Esophagus (tissue), 2 donors: ENCODE results near the gene ADAMTS2. TPM values are rescaled to one million over a fixed set of nuclear protein-coding genes. Genes with fewer than 3 reads are reported as not detected.

Source experiments
- H3K27ac ChIP-seq, 2 donors: one replicate each; pipeline ENCODE4 v1.5.1; 2013; ENCODE audit warnings: low read depth in 2 of 2, mild to moderate bottlenecking in 2 of 2, inconsistent platforms in 1 of 2, low read length in 1 of 2, moderate library complexity in 1 of 2
- H3K27me3 ChIP-seq, 2 donors: one replicate each; pipeline ENCODE4 v1.6.1; 2013; ENCODE audit warnings: low read length in 2 of 2, control low read depth in 1 of 2, mild to moderate bottlenecking in 1 of 2; ENCODE audit not compliant: insufficient read depth in 2 of 2, control insufficient read depth in 1 of 2
- H3K36me3 ChIP-seq, 2 donors: one replicate each; pipeline ENCODE4 v1.6.1; 2013; ENCODE audit warnings: low read length in 1 of 2; ENCODE audit not compliant: control insufficient read depth in 2 of 2, insufficient read depth in 2 of 2
- H3K4me1 ChIP-seq, 2 donors: one replicate each; pipeline ENCODE4 v1.6.1; 2013; ENCODE audit warnings: low read length in 1 of 2; ENCODE audit not compliant: control insufficient read depth in 2 of 2, insufficient read depth in 2 of 2
- H3K4me3 ChIP-seq, 2 donors: one replicate each; pipeline ENCODE4 v1.5.1; 2013; ENCODE audit warnings: low read length in 2 of 2, mild to moderate bottlenecking in 2 of 2, low read depth in 1 of 2, moderate library complexity in 1 of 2
- H3K9me3 ChIP-seq, 2 donors: one replicate each; pipeline ENCODE4 v1.6.1; 2013; ENCODE audit warnings: mild to moderate bottlenecking in 2 of 2, low read depth in 1 of 2, low read length in 1 of 2, moderate library complexity in 1 of 2; ENCODE audit not compliant: control insufficient read depth in 2 of 2, insufficient read depth in 1 of 2
- WGBS, 2 donors: extraction: QIAGEN DNeasy Blood & Tissue Kit; methylation state at CpG; one replicate each; pipeline ENCODE4 v1.1.7; 2013; 5-methylcytosine and 5-hydroxymethylcytosine counted together
- polyA plus RNA-seq, 2 donors: library from polyadenylated mRNA; stranded (reverse); fragments of 200-250 nt; gene quantifications; one replicate each; pipeline ENCODE4 v1.2.3, GENCODE V29; 2013
- donor health status: healthy with polysubstance abuse.
- donor health status: Bipolar disorder and iron deficiency.

The ADAMTS2 gene
- polyA plus RNA-seq, result 1 to 10 TPM; 1.4 to 1.5 TPM

- H3K4me1 ChIP-seq, result peaks cover 9% of the 10 kb centered on the region in 2 donors
- peak within 1 kb of the TSS; percentile 6 to 42 for H3K27ac ChIP-seq
- H3K9me3 ChIP-seq, result no peaks in the 10 kb centered on the region
- peaks cover 0 to 2% of the 10 kb centered on the region in 2 donors for H3K27me3 ChIP-seq
- 8 to 15% methylated on average over 23 to 63 of the region's 67 CpGs for WGBS, 2 donors
- H3K4me3 ChIP-seq, result peak within 1 kb of the TSS; percentile 42 to 50
- H3K36me3 ChIP-seq, result no peaks in the 10 kb centered on the region
Measured at GRCh38 chr5:179345433-179346321, at the start of gene ADAMTS2. ADAMTS2 (minus strand) TSS chr5:179345461; CDS start chr5:179345328, 133 bp downstream.

- H3K4me3 ChIP-seq, result no peak overlapping the region
- 56% methylated on average over 4 of the region's 4 CpGs for WGBS, 2 donors
- no peaks in the 10 kb centered on the region for H3K4me1 ChIP-seq
- H3K36me3 ChIP-seq, result no peaks in the 10 kb centered on the region
- no peaks in the 10 kb centered on the region for H3K27me3 ChIP-seq
- peaks cover 0 to 4% of the 10 kb centered on the region in 2 donors for H3K9me3 ChIP-seq
- no peak overlapping the region for H3K27ac ChIP-seq
Measured at GRCh38 chr5:179393078-179393477, 47.8 kb upstream of the ADAMTS2 start.

DNA sequence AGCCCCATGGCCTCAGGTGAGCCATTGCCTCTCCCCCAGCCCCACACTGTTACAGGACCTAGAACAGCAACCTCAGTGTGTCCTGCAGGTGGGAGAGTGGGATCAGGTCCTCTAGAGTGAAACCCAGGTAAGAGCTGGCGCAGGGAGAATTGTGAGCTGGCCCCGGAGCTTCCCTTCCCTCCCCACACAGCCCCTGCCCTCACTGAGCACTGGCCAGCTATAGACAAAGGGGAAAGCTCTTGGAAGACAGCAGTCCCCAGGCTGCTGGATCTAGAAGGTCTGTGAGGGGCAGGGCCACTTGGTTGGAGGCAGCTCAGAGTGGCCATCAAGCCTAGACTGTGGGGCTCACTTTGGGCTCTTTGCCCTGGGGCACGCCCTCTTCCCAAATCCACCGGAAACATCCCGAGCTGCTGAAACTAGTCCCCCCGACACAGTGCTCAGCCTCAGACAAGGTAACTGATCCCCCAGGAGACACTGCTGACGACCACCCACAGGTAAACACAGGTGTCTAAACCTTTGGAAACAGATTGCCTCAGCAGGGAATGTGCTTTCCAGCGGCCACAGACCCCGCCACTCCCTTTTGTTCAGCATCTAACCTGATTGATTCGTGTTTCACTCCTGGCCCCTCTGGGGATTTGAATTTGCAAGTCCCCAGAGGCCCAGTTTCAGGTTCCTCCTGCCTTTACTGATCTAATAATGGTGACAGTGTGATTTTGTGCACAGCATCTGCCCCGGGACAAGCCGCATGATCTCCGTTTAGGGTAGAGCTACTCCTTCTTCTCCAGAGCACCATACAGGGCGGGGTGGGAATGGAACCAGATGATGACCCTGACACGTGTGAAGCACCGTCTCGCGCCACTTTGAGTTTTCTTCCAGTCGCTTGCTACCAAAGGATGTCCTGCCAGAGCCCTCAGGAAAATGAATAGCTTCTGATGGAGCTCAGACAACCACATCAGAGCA, 42.2 kb upstream of the ADAMTS2 start:
- no peaks in the 10 kb centered on the region for H3K36me3 ChIP-seq
- WGBS, 2 donors, result 84% methylated on average over 19 of the region's 19 CpGs
- peaks cover 0 to 7% of the 10 kb centered on the region in 2 donors for H3K9me3 ChIP-seq
- H3K4me1 ChIP-seq, result no peaks in the 10 kb centered on the region
- H3K27ac ChIP-seq, result no peak overlapping the region
- H3K4me3 ChIP-seq, result no peak overlapping the region
- no peaks in the 10 kb centered on the region for H3K27me3 ChIP-seq

GRCh38 chr5:179385914-179386313, 40.7 kb upstream of the ADAMTS2 start:
- no peaks in the 10 kb centered on the region for H3K4me1 ChIP-seq
- 48 to 74% methylated on average over 7 of the region's 7 CpGs for WGBS, 2 donors

GRCh38 chr5:179382486-179382885, 37.2 kb upstream of the ADAMTS2 start:
- no peak overlapping the region for H3K4me3 ChIP-seq
- H3K27me3 ChIP-seq, result no peaks in the 10 kb centered on the region
- 90 to 91% methylated on average over 8 of the region's 8 CpGs for WGBS, 2 donors
- no peaks in the 10 kb centered on the region for H3K4me1 ChIP-seq
- H3K9me3 ChIP-seq, result peaks cover 0 to 2% of the 10 kb centered on the region in 2 donors
- H3K27ac ChIP-seq, result no peak overlapping the region
- no peaks in the 10 kb centered on the region for H3K36me3 ChIP-seq

More at GRCh38 chr5:179385914-179386313, 40.7 kb upstream of the ADAMTS2 start:
- Histone ChIP-seq H3K4me3 (no peak overlapping the region), H3K36me3 (no peaks in the 10 kb centered on the region), H3K27me3 (no peaks in the 10 kb centered on the region), H3K9me3 (peaks cover 0 to 7% of the 10 kb centered on the region in 2 donors), H3K27ac (no peak overlapping the region)

DNA sequence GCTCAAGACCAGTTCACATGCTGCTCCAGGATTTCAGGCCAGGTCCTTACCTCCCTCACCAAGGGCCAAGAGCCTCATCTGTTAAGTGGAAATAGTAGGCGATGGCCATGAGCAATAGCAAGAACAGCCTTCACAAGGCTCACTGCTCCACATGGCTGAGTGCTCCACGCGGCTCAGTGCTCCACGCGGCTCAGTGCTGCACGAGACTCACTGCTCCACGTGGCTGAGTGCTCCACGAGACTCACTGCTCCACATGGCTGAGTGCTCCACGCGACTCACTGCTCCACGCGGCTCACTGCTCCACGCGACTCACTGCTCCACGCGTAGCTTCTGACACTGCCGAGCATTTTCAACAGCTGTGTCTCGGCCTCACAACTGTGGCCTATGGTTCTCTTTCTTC, 36.4 kb upstream of the ADAMTS2 start:
- Histone ChIP-seq H3K27ac (no peak overlapping the region), H3K9me3 (peaks cover 0 to 2% of the 10 kb centered on the region in 2 donors), H3K27me3 (no peaks in the 10 kb centered on the region), H3K4me3 (no peak overlapping the region), H3K4me1 (no peaks in the 10 kb centered on the region), H3K36me3 (no peaks in the 10 kb centered on the region)
- 84 to 89% methylated on average over 18 of the region's 18 CpGs for WGBS, 2 donors

DNA sequence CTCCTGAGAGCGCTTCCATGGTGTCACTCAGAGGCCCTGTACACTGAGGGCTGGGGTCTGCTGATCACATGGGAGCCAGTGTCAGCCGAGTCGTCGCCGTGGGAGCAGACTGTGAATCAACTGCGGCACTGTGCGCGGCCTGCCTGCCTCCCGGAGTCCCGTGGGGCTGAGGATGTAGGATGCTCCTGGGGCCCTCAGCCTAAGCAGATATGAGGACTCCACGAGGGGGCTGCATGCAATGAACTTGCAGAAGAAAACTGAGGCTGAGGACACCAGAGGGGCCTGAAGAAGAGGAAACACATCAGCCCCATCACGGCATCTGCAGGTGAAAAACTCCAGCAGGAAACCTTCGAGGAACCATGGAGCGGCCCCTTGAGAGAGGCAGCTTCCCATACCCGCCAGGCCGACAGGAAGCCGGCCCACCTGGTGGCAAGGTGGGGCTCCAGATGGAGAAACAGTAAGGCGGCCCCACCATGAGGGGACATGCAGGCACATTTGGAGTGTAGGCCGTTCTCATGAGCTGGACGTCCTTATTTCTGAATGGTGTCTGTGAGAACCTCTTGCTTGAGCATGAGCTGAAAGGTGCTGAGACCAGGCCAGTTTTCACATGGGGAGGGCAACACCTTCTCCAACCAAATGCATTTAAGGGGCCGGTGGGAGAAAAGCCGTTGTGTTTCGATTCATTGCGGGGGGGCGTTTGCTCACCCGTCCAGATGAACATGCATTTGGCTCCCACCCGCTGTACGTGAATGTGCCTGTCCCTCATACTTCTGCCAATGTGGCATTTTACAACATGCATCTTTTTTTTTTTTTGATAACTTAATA, 35.2 kb upstream of the ADAMTS2 start:
- Histone ChIP-seq H3K36me3 (no peaks in the 10 kb centered on the region), H3K9me3 (peaks cover 0 to 2% of the 10 kb centered on the region in 2 donors), H3K27ac (no peak overlapping the region), H3K27me3 (no peaks in the 10 kb centered on the region), H3K4me3 (no peak overlapping the region), H3K4me1 (no peaks in the 10 kb centered on the region)
- WGBS, 2 donors, result 83 to 85% methylated on average over 28 of the region's 28 CpGs

DNA sequence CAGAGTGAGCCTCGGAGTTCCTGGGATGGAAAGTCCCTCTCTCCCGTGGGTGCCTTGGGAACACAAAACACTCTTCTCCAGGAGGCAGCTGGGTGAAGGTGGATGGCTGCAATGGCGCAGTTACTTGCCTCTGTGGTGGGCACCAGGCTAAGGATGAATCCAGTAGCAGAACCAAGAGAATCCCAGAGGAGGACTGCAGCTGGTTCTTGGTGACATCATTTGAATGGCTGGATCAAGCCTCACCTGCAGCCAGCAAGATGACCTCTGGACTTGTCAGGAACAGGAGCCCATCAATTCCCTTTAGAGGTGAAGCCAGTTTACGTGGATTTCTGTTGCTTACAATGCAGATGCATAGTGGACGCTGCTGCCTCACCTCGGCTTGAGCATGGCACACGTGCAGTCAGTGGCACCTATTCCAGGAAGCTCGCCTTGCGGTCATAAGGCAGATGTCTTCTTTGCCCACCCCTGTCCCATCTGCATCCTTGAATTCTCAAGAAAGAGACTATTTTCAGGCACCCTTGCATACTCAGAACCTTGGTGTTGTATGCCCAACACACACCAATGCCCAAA, 34.1 kb upstream of the ADAMTS2 start:
- WGBS, 2 donors, result 82 to 88% methylated on average over 9 of the region's 9 CpGs

More for the DNA sequence above, 34.1 kb upstream of the ADAMTS2 start:
- Histone ChIP-seq H3K4me1 (no peaks in the 10 kb centered on the region), H3K9me3 (peaks cover 0 to 2% of the 10 kb centered on the region in 2 donors), H3K27me3 (no peaks in the 10 kb centered on the region), H3K27ac (no peak overlapping the region), H3K36me3 (no peaks in the 10 kb centered on the region), H3K4me3 (no peak overlapping the region)
